Endometrial microvascular endothelial cells (primary cell): ENCODE results near the gene WDR36. TPM values are rescaled to one million over a fixed set of nuclear protein-coding genes. Genes with fewer than 3 reads are reported as not detected.

ENCODE experiments used
- in situ Hi-C: cut with HindIII; loops from 2 replicates; pipeline ENCODE4 v1.10.0; 2017; ENCODE audit warnings: low sequenced_read_pairs, low pct_unique_long_range_greater_than_20kb; ENCODE audit errors: inconsistent ontology term
- total RNA-seq: library from RNA; depleted of rRNA; stranded (reverse); fragments of >200 nt; gene quantifications from one replicate; pipeline ENCODE4 v1.2.3, GENCODE V29; 2015; ENCODE audit errors: inconsistent ontology term

Gene WDR36
- total RNA-seq, result 43.3 TPM

- in situ Hi-C loops, result no loop called here
Observed at GRCh38 chr5:111092062-111092853, at the start of gene WDR36. WDR36 (plus strand) TSS chr5:111092348; CDS start chr5:111092457, 109 bp downstream.

GRCh38 chr5:111043712-111044506, 48.2 kb upstream of the WDR36 start:
- in situ Hi-C loops, result no loop called here

GRCh38 chr5:111058064-111058463, 34.1 kb upstream of the WDR36 start:
- in situ Hi-C loops, result no loop called here

GRCh38 chr5:111060169-111060568, 32.0 kb upstream of the WDR36 start:
- in situ Hi-C loops, result no loop called here

GRCh38 chr5:111061618-111062017, 30.5 kb upstream of the WDR36 start:
- in situ Hi-C loops, result no loop called here

GRCh38 chr5:111063709-111064322, 28.3 kb upstream of the WDR36 start:
- in situ Hi-C loops, result no loop called here

- in situ Hi-C loops, result no loop called here
Observed at GRCh38 chr5:111066261-111066938, 25.7 kb upstream of the WDR36 start.

GRCh38 chr5:111068213-111068612, 23.9 kb upstream of the WDR36 start:
- in situ Hi-C loops, result no loop called here

GRCh38 chr5:111069839-111070238, 22.3 kb upstream of the WDR36 start:
- in situ Hi-C loops, result no loop called here

GRCh38 chr5:111070272-111071134, 21.6 kb upstream of the WDR36 start:
- in situ Hi-C loops, result no loop called here

- in situ Hi-C loops, result no loop called here
Observed at GRCh38 chr5:111071413-111071812, 20.7 kb upstream of the WDR36 start, which contains the start of gene TSLP. TSLP (plus strand) TSS chr5:111071713; CDS start chr5:111071891, 178 bp downstream.

GRCh38 chr5:111072949-111073682, 19.0 kb upstream of the WDR36 start:
- in situ Hi-C loops, result no loop called here

GRCh38 chr5:111074244-111074643, 17.9 kb upstream of the WDR36 start:
- in situ Hi-C loops, result no loop called here

- in situ Hi-C loops, result no loop called here
Observed at GRCh38 chr5:111075520-111075919, 16.6 kb upstream of the WDR36 start.

GRCh38 chr5:111076091-111076490, 16.1 kb upstream of the WDR36 start:
- in situ Hi-C loops, result no loop called here

- in situ Hi-C loops, result no loop called here
Observed at GRCh38 chr5:111077678-111078077, 14.5 kb upstream of the WDR36 start.

- in situ Hi-C loops, result no loop called here
Observed at GRCh38 chr5:111079846-111080245, 12.3 kb upstream of the WDR36 start.

- in situ Hi-C loops, result no loop called here
Observed at GRCh38 chr5:111083323-111083722, 8.8 kb upstream of the WDR36 start.
